HUES64 (cell line): Measurements from ENCODE around the gene CMTM5.
"Not testable (repeated sequence)": the region's sequence is repeated elsewhere in the genome, so short reads cannot be mapped to it uniquely, and the experiment has no call there.

Experiments used
- H3K27ac ChIP-seq: 2 replicates; pipeline ENCODE4 v1.7.0; 2013; ENCODE audit warnings: low read depth, low read length, inconsistent platforms
- H3K27me3 ChIP-seq: 2 replicates; pipeline ENCODE4 v1.6.1; 2013; ENCODE audit warnings: mild to moderate bottlenecking, low read length; ENCODE audit not compliant: insufficient read depth
- H3K36me3 ChIP-seq: 2 replicates; pipeline ENCODE4 v1.6.1; 2013; ENCODE audit warnings: mild to moderate bottlenecking, low read length; ENCODE audit not compliant: insufficient read depth
- H3K4me1 ChIP-seq: 2 replicates; pipeline ENCODE4 v1.6.1; 2013; ENCODE audit warnings: mild to moderate bottlenecking, low read length, moderate library complexity; ENCODE audit not compliant: insufficient read depth
- H3K4me3 ChIP-seq: 2 replicates; pipeline ENCODE4 v1.5.1; 2013; ENCODE audit warnings: mild to moderate bottlenecking, low read length, moderate library complexity
- H3K9ac ChIP-seq: 2 replicates; pipeline ENCODE4 v1.6.1; 2013; ENCODE audit warnings: mild to moderate bottlenecking, low read depth, low read length
- H3K9me3 ChIP-seq: 2 replicates; pipeline ENCODE4 v1.6.1; 2013; ENCODE audit warnings: low read depth, low read length; ENCODE audit not compliant: insufficient read depth
- WGBS: fragments of 150-250, 120-280 bp; methylation state at CpG from one replicate; pipeline ENCODE4 v1.1.7; 2013; ENCODE audit warnings: missing lambda C conversion rate; 5-methylcytosine and 5-hydroxymethylcytosine counted together

The CMTM5 gene

GRCh38 chr14:23409475-23409874 lies 32.6 kb downstream of the CMTM5 start:
- WGBS = 93% methylated on average over 1 of the region's 2 CpGs
- Histone ChIP-seq H3K27ac (no peak overlapping the region), H3K4me3 (no peak overlapping the region), H3K27me3 (no peaks in the 10 kb centered on the region), H3K4me1 (no peaks in the 10 kb centered on the region), H3K9ac (no peak overlapping the region), H3K36me3 (no peaks in the 10 kb centered on the region), H3K9me3 (no peaks in the 10 kb centered on the region)

DNA sequence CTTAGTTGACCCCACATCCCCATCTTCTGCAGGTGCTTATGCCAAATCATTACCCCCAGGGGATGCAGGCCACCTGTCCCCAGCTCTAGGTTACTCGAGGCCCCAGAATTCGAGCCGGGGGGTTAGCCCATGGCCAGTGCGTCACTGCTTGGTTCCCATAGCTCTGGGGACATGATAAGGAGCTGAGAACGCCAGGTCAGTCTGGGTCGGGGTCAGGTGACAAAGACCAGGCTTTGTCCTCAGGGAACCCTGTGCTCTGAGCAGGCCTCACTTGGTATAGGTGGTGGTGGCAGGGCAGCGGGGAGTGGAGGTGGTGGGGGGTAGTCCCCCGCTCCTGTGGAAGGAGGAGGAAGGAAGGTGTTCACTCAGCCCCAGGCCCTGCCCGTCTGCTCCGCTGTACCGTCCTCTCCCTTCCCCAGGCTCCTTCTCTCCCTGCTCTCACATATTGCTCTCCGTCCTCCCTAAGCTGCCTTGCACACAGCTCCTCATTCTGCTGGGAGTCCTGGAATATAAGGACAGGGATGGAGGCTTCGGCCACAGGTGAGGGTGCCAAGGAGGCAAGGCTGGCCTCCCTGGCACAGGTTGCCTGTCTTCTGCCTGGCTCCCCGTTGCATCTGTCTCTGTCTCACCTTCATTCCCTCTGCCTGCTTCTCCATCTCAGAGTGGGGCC lies 33.3 kb downstream of the CMTM5 start:
- Histone ChIP-seq H3K4me1 (no peaks in the 10 kb centered on the region), H3K27ac (no peak overlapping the region), H3K27me3 (no peaks in the 10 kb centered on the region), H3K9me3 (no peaks in the 10 kb centered on the region), H3K9ac (no peak overlapping the region), H3K36me3 (no peaks in the 10 kb centered on the region), H3K4me3 (no peak overlapping the region)
- 91% methylated on average over 12 of the region's 14 CpGs for WGBS

- Histone ChIP-seq H3K27ac (no peak overlapping the region), H3K9ac (no peak overlapping the region), H3K9me3 (no peaks in the 10 kb centered on the region), H3K4me1 (no peaks in the 10 kb centered on the region), H3K36me3 (no peaks in the 10 kb centered on the region), H3K4me3 (no peak overlapping the region), H3K27me3 (no peaks in the 10 kb centered on the region)
- WGBS = 88% methylated on average over 14 of the region's 14 CpGs
These were observed 35.0 kb downstream of the CMTM5 start for GRCh38 chr14:23411563-23412525.

DNA sequence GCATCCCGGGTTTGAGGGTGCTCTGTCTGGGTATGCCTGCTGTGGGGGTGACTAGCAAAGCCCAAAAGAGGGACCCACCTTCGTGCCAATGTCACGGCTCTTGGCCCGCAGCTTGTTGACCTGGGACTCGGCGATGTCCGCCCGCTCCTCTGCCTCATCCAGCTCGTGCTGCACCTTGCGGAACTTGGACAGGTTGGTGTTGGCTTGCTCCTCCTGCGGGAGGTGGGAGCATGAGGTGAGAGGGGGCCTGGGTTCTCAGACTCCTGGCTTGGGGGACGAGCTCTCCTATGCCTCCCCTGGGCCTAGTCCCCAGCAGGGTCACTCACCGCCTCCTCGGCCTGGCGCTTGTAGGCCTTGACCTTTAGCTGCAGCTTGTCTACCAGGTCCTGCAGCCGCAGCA lies 36.8 kb downstream of the CMTM5 start:
- Histone ChIP-seq H3K27ac (no peak overlapping the region), H3K36me3 (no peaks in the 10 kb centered on the region), H3K9me3 (no peaks in the 10 kb centered on the region), H3K9ac (no peak overlapping the region), H3K4me3 (no peak overlapping the region), H3K27me3 (no peaks in the 10 kb centered on the region), H3K4me1 (no peaks in the 10 kb centered on the region)
- WGBS = 94% methylated on average over 16 of the region's 16 CpGs

- WGBS = 94% methylated on average over 3 of the region's 3 CpGs
- Histone ChIP-seq H3K9me3 (no peaks in the 10 kb centered on the region), H3K27ac (no peak overlapping the region), H3K36me3 (no peaks in the 10 kb centered on the region), H3K27me3 (peaks cover 3% of the 10 kb centered on the region; the same call in 1 of the 2 replicates), H3K4me3 (no peak overlapping the region), H3K9ac (no peak overlapping the region), H3K4me1 (no peaks in the 10 kb centered on the region)
These were observed 37.4 kb downstream of the CMTM5 start for GRCh38 chr14:23414254-23414653.

DNA sequence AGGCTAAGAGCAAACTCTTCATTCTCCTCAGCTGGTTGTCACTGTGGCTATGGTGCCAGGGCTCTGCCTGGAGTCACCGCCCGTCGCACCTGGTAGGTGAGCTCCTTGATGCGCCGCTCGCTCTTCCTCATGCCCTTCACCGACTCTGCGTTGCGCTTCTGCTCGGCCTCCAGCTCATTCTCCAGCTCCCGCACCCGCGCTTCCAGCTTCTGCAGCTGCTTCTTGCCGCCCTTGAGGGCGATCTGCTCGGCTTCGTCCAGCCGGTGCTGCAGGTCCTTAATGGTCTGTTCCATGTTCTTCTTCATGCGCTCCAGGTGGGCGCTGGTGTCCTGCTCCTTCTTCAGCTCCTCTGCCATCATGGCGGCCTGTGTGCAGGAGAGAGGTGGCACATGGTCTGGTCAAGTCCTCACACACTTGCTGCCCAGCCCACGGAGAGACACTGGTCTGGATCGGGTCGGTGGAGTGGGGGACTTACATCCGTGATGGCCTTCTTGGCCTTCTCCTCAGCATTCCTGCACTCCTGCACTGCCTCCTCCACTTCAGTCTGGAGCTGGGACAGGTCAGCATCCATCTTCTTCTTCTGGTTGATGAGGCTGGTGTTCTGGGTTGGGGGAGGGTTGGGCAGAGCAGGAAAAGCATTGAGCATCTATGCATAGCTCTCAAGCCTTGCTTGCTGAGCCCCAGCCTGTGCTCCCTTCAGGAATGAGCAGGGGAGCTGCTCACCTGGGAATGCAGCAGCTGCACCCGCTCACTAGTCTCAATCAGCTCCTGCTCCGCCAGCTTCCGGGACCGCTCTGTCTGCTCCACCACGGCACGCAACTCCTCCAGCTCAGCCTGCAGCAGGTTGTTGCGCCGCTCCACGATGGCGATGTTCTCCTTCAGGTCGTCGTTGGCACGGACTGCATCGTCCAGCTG lies 38.3 kb downstream of the CMTM5 start:
- no peak overlapping the region for H3K9ac ChIP-seq
- WGBS = 96% methylated on average over 39 of the region's 39 CpGs
- H3K9me3 ChIP-seq = no peaks in the 10 kb centered on the region
- H3K4me3 ChIP-seq = no peak overlapping the region
- peaks cover 3% of the 10 kb centered on the region; the same call in 1 of the 2 replicates for H3K27me3 ChIP-seq
- no peaks in the 10 kb centered on the region for H3K4me1 ChIP-seq
- no peak overlapping the region for H3K27ac ChIP-seq
- H3K36me3 ChIP-seq = no peaks in the 10 kb centered on the region

DNA sequence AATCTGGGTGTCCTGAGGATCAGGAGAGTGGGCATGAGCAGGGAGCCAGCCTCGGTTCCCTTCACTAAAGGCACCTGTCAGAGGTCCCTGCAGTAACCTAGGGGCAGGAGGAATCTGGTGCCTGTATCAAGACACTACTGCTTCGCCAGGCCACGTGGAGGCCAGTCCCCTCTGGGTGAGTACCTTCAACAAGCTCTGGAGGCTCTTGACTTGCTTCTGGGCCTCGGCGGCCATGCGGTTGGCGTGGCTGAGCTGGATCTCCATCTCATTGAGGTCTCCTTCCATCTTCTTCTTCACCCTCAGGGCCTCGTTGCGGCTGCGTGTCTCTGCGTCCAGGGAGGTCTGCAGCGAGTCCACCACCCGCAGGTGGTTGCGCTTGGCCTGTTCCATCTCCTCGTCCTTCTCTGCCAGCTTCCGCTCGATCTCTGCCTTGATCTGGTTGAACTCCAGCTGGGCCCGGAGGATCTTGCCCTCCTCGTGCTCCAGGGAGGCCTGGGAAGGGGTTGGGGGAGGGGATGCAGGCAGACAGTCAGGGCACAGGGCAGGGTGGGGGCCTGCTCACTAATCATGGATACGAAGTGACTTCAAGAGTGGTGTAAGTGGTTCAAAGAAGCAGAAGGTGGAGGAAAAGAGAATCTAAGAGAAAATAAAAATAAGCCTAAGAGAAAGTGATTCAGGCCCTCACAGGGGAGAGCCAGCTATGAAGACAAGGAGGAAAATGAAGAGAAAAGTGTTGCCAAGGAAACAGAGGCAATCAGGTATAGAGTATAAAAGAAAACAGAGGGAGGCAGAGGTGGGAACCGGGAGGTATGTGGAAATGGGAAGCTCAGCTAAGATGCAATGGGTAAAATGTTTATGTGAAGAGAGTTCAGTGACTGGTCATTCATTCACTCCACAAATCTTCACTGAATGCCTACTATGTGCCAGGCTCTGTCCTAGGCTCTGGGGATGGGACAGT lies 39.3 kb downstream of the CMTM5 start:
- Histone ChIP-seq H3K4me1 (no peaks in the 10 kb centered on the region), H3K27ac (no peak overlapping the region), H3K4me3 (no peak overlapping the region), H3K9me3 (no peaks in the 10 kb centered on the region), H3K36me3 (no peaks in the 10 kb centered on the region), H3K27me3 (peaks cover 3% of the 10 kb centered on the region; the same call in 1 of the 2 replicates), H3K9ac (no peak overlapping the region)
- 87% methylated on average over 21 of the region's 21 CpGs for WGBS

DNA sequence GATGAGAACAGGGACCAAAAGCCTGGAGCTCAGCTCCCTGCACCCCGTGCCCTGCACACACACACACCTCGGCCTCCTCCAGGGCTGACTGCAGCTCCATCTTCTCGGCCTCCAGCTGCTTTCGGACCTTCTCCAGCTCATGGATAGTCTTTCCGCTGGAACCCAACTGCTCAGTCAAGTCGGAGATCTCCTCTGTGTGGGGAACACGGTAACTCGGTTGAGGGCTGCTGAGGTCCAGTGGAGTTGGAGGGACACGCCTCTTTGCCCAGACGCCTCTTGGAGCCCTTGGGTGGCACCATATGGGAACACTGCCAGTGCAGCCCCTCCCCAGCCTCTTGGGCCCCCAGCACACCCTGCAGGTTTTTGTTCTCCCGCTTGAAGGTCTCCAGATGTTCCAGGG lies 40.0 kb downstream of the CMTM5 start:
- Histone ChIP-seq H3K27me3 (peaks cover 3% of the 10 kb centered on the region; the same call in 1 of the 2 replicates), H3K9me3 (no peaks in the 10 kb centered on the region), H3K9ac (no peak overlapping the region), H3K36me3 (no peaks in the 10 kb centered on the region), H3K27ac (no peak overlapping the region), H3K4me1 (no peaks in the 10 kb centered on the region), H3K4me3 (no peak overlapping the region)
- WGBS = 94% methylated on average over 11 of the region's 11 CpGs

DNA sequence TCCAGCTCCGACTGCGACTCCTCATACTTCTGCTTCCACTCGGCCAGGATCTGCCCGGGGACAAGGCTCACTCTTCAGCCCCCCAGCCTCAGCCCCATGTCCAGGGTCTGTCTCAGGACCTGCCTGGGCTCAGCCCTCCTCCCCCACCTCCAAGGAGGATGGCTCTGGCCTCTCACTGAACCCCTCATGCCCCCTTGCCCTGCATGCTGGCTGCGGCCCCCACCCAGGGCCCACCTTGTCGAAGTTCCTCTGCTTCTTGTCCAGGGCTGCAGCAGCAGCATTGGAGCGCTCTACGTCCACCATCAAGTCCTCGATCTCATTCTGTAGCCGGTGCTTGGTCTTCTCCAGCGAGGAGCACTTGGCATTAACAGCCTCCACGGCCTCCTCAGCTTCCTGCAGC lies 40.4 kb downstream of the CMTM5 start:
- H3K27me3 ChIP-seq, H3K9me3 ChIP-seq, H3K9ac ChIP-seq, H3K4me3 ChIP-seq, H3K4me1 ChIP-seq, H3K36me3 ChIP-seq, H3K27ac ChIP-seq: not testable (repeated sequence)
- WGBS = 95% methylated on average over 12 of the region's 12 CpGs

- Histone ChIP-seq H3K9me3 (no peaks in the 10 kb centered on the region), H3K36me3 (no peaks in the 10 kb centered on the region), H3K27ac (no peak overlapping the region), H3K4me1 (no peaks in the 10 kb centered on the region), H3K9ac (no peak overlapping the region), H3K4me3 (no peak overlapping the region), H3K27me3 (peaks cover 3% of the 10 kb centered on the region; the same call in 1 of the 2 replicates)
- 95% methylated on average over 21 of the region's 21 CpGs for WGBS
These were observed 41.2 kb downstream of the CMTM5 start for GRCh38 chr14:23418021-23418420.
